Caco-2 (cell line): Measurements from ENCODE around the gene LRP1-AS. TPM values are rescaled to one million over a fixed set of nuclear protein-coding genes. Genes with fewer than 3 reads are reported as not detected.

ENCODE experiments used
- BruUV-seq: library from RNA; stranded (reverse); fragments of 400-500 nt; replicated peaks from 2 replicates; lab custom pipeline; 2021; lab: Mats Ljungman, UMichigan
- CTCF ChIA-PET: fragments of 300-600 bp; sonication (Branson Sonifier 250); formaldehyde crosslinking; loops from one replicate; lab custom pipeline; 2022; ENCODE audit warnings: antibody characterized with exemption; lab: Charles Lee
- POLR2A ChIA-PET: fragments of 300-600 bp; sonication (Branson Sonifier 250); formaldehyde crosslinking; loops from one replicate; lab custom pipeline; 2022; ENCODE audit warnings: antibody characterized with exemption; lab: Charles Lee
- DNase-seq, 2 experiments: peaks; one replicate each; pipeline versions ENCODE4 v3.0.0 to v3.0.0-alpha.2; 2020 to 2022
- H3K27me3 ChIP-seq: replicated peaks from 2 replicates; pipeline ENCODE4 v1.6.0; 2011; ENCODE audit warnings: low read length; ENCODE audit not compliant: control insufficient read depth, insufficient read depth
- H3K36me3 ChIP-seq: 2 replicates; pipeline ENCODE4 v1.5.1; 2011; ENCODE audit warnings: low read length; ENCODE audit not compliant: control insufficient read depth, insufficient read depth
- H3K4me1 ChIP-seq: fragments of 250-450 bp; sonication (Bioruptor Pico); 2 replicates; pipeline ENCODE4 v1.5.1; 2020; ENCODE audit warnings: mild to moderate bottlenecking
- H3K4me3 ChIP-seq: 2 replicates; pipeline ENCODE4 v1.5.1; 2011; ENCODE audit warnings: low read depth, mild to moderate bottlenecking, control low read depth, low read length
- H3K9me3 ChIP-seq: fragments of 250-450 bp; sonication (Bioruptor Pico); 2 replicates; pipeline ENCODE4 v1.5.1; 2020; ENCODE audit warnings: mild to moderate bottlenecking, moderate library complexity
- H3K27ac Mint-ChIP-seq: one replicate; pipeline ENCODE4 v1.8.0; 2022; ENCODE audit warnings: mixed read lengths; ENCODE audit not compliant: unreplicated experiment
- H3K27me3 Mint-ChIP-seq: one replicate; pipeline ENCODE4 v1.8.0; 2022; ENCODE audit warnings: mixed read lengths; ENCODE audit not compliant: insufficient read depth, unreplicated experiment
- H3K36me3 Mint-ChIP-seq: one replicate; pipeline ENCODE4 v1.8.0; 2022; ENCODE audit warnings: mild to moderate bottlenecking, mixed read lengths; ENCODE audit not compliant: insufficient read depth, unreplicated experiment
- H3K4me1 Mint-ChIP-seq: one replicate; pipeline ENCODE4 v1.8.0; 2022; ENCODE audit warnings: low read depth, mixed read lengths; ENCODE audit not compliant: unreplicated experiment
- H3K4me3 Mint-ChIP-seq: one replicate; pipeline ENCODE4 v1.8.0; 2022; ENCODE audit warnings: mild to moderate bottlenecking, moderate library complexity, mixed read lengths; ENCODE audit not compliant: unreplicated experiment
- H3K9me3 Mint-ChIP-seq: one replicate; pipeline ENCODE4 v1.8.0; 2022; ENCODE audit warnings: mixed read lengths; ENCODE audit not compliant: unreplicated experiment
- intact Hi-C: fragments of 100-400 bp; cut with micrococcal nuclease; formaldehyde crosslinking; loops from one replicate; pipeline ENCODE4 v1.10.0; 2022; ENCODE audit not compliant: unreplicated experiment
- total RNA-seq: library from RNA; stranded (reverse); gene quantifications from 2 replicates; pipeline ENCODE4 v1.2.3, GENCODE V29; 2022
- TF ChIP-seq, protein P1 (sequence below), 2 experiments: fragments of 200-600 bp in 1 of 2; IDR thresholded peaks; 1 replicate in 1 of 2; 2 replicates in 1 of 2; pipeline versions ENCODE4 v1.5.1 to v1.8.0; 2011 to 2022; ENCODE audit warnings: antibody characterized with exemption in 1 of 2, control low read depth in 1 of 2, inconsistent platforms in 1 of 2, low read depth in 1 of 2, low read length in 1 of 2, mild to moderate bottlenecking in 1 of 2, moderate library complexity in 1 of 2; ENCODE audit not compliant: insufficient read depth in 1 of 2, severe bottlenecking in 1 of 2, unreplicated experiment in 1 of 2

Gene LRP1-AS
- total RNA-seq, 1 experiment from 2014 or later, result not detected

DNA sequence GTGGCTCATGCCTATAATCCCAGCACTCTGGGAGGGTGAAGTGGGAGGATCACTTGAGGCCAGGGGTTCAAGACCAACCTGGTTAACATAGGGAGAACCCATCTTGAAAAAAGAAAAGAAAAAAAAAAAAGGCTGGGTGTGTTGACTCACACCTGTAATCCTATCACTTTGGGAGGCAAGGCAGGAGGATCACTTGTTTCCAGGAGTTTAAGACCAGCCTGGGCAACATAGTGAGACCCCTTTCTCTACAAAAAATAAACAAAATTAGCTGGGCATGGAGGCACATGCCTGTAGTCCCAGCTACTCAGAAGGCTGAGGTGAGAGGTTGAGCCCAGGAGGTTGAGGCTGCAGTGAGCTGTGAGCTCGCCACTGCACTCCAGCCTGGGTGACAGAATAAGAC, 23.0 kb upstream of the LRP1-AS start:
- Histone ChIP-seq H3K27me3 (no peaks in the 10 kb centered on the region), H3K4me3 (no peak overlapping the region), H3K4me1 (no peaks in the 10 kb centered on the region), H3K36me3 (peaks cover 11% of the 10 kb centered on the region), H3K9me3 (no peaks in the 10 kb centered on the region)
- no peak for DNase-seq
- Mint-ChIP-seq H3K9me3 (no peaks in the 10 kb centered on the region), H3K27me3 (no peaks in the 10 kb centered on the region), H3K27ac (no peak overlapping the region), H3K36me3 (peaks cover 32% of the 10 kb centered on the region), H3K4me1 (no peaks in the 10 kb centered on the region), H3K4me3 (no peak overlapping the region)
- ChIA-PET POLR2A (interaction anchor here (0.8 kb wide), 1 partner anchor 42 kb away, joined by 4 read pairs; the partner anchor contains the start of gene LRP1), CTCF (interaction anchor here (0.7 kb wide), 1 partner anchor 52 kb away, joined by 3 read pairs; no protein-coding TSS in a partner anchor)
- intact Hi-C loops, result no loop called here
- BruUV-seq, result no TSS peak
- TF ChIP-seq, protein P1, sequence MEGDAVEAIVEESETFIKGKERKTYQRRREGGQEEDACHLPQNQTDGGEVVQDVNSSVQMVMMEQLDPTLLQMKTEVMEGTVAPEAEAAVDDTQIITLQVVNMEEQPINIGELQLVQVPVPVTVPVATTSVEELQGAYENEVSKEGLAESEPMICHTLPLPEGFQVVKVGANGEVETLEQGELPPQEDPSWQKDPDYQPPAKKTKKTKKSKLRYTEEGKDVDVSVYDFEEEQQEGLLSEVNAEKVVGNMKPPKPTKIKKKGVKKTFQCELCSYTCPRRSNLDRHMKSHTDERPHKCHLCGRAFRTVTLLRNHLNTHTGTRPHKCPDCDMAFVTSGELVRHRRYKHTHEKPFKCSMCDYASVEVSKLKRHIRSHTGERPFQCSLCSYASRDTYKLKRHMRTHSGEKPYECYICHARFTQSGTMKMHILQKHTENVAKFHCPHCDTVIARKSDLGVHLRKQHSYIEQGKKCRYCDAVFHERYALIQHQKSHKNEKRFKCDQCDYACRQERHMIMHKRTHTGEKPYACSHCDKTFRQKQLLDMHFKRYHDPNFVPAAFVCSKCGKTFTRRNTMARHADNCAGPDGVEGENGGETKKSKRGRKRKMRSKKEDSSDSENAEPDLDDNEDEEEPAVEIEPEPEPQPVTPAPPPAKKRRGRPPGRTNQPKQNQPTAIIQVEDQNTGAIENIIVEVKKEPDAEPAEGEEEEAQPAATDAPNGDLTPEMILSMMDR (IDR thresholded peaks at IDR 0.05; ENCODE audit: insufficient read depth in 1 of 2, low read depth in 1 of 2, low read length in 1 of 2, severe bottlenecking in 1 of 2, unreplicated experiment in 1 of 2), result no peak

DNA sequence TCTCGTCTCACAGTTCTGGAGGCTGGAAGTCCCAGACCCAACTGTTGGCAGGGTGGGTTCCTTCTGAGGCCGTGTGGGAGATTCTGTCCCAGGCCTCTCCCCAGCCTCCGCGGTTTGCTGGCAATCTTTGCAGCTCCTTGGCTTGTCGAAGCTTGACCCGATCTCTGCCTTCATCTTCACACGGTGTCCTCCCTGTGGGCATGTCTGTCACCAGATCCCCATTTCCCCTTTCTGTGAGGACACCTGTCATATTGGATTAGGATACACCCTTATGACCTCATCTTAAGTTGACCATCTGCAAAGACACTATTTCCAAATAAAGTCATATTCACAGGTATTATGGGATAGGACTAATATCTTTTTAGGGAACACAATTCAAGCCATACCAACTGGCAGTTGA, 22.6 kb upstream of the LRP1-AS start:
- Mint-ChIP-seq H3K4me1 (no peaks in the 10 kb centered on the region), H3K36me3 (peaks cover 34% of the 10 kb centered on the region), H3K4me3 (no peak overlapping the region), H3K9me3 (no peaks in the 10 kb centered on the region), H3K27ac (no peak overlapping the region), H3K27me3 (no peaks in the 10 kb centered on the region)
- Histone ChIP-seq H3K36me3 (peaks cover 11% of the 10 kb centered on the region), H3K27me3 (no peaks in the 10 kb centered on the region), H3K4me3 (no peak overlapping the region), H3K9me3 (no peaks in the 10 kb centered on the region), H3K4me1 (no peaks in the 10 kb centered on the region)
- intact Hi-C loops, result no loop called here
- ChIA-PET POLR2A (no interaction called here), CTCF (interaction anchor here (1.8 kb wide), 1 partner anchor 43 kb away, joined by 9 read pairs; no protein-coding TSS in a partner anchor)
- TF ChIP-seq, protein P1 (IDR thresholded peaks at IDR 0.05; ENCODE audit: insufficient read depth in 1 of 2, low read depth in 1 of 2, low read length in 1 of 2, severe bottlenecking in 1 of 2, unreplicated experiment in 1 of 2), result no peak
- DNase-seq, result no peak
- no TSS peak for BruUV-seq

DNA sequence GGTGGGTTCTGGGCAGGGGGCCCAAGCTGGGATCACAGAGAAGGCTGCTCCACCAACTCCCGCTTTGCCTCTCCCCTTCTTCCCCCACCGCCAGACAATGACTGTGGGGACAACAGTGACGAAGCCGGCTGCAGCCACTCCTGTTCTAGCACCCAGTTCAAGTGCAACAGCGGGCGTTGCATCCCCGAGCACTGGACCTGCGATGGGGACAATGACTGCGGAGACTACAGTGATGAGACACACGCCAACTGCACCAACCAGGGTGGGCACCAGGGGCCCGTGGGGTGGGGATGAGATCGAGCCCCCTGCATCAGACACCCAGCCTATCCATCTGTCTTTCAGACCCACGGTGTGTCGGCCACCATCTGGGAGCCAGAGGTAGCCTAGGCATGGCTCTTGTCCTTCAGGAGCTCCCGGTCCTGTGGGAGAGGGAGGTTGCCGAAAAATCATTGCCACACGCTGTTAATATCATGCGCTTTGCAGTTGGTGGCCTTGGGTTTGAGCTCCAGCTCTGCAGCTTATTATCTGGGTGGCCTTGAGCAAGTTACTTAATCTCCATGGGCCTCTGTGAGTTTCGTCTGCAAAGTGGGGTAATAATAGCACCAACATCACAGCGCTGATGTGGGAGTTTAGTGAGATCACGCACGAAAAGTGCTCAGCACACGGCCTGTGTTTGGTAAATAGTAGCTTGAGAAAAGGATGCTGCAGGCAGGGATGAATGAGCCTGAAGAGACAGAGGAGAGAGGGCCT, 21.8 kb upstream of the LRP1-AS start:
- Mint-ChIP-seq H3K27me3 (no peaks in the 10 kb centered on the region), H3K27ac (no peak overlapping the region), H3K9me3 (no peaks in the 10 kb centered on the region), H3K36me3 (peaks cover 41% of the 10 kb centered on the region), H3K4me3 (no peak overlapping the region), H3K4me1 (no peaks in the 10 kb centered on the region)
- TF ChIP-seq, protein P1 (IDR thresholded peaks at IDR 0.05; ENCODE audit: insufficient read depth in 1 of 2, low read depth in 1 of 2, low read length in 1 of 2, severe bottlenecking in 1 of 2, unreplicated experiment in 1 of 2), result no peak
- DNase-seq, result no peak
- Histone ChIP-seq H3K27me3 (no peaks in the 10 kb centered on the region), H3K36me3 (peaks cover 11% of the 10 kb centered on the region), H3K4me3 (no peak overlapping the region), H3K4me1 (no peaks in the 10 kb centered on the region), H3K9me3 (no peaks in the 10 kb centered on the region)
- intact Hi-C loops, result no loop called here
- ChIA-PET CTCF (interaction anchor here (1.6 to 1.8 kb wide), 2 partner anchors 42 to 58 kb away, joined by 6 to 9 read pairs; partner anchors contain the start of gene STAT6), POLR2A (no interaction called here)
- BruUV-seq, result no TSS peak
